GM12878 (cell line): Measurements from ENCODE around the gene ZC3H10. TPM values are rescaled to one million over a fixed set of nuclear protein-coding genes. Genes with fewer than 3 reads are reported as not detected.

Source experiments
- ATAC-seq: fragments of 200-7000 bp; cut with Tn5 transposase; 3 replicates; pipeline ENCODE4 v1.9.1; 2020; ENCODE audit warnings: mild to moderate bottlenecking, moderate library complexity
- BruUV-seq: library from RNA; stranded (reverse); fragments of 400-500 nt; replicated peaks from 2 replicates; lab custom pipeline; 2021; lab: Mats Ljungman, UMichigan
- CTCF ChIA-PET: fragments of 300-600 bp; sonication (Branson Sonifier 250); formaldehyde crosslinking; extraction: SDS; loops from one replicate; lab custom pipeline; 2021; ENCODE audit warnings: inconsistent platforms; lab: Yijun Ruan, JAX
- POLR2A ChIA-PET: fragments of 350-600 bp; formaldehyde crosslinking; extraction: SDS; loops from one replicate; lab custom pipeline; 2021; ENCODE audit warnings: inconsistent platforms; lab: Charles Lee
- RAD21 ChIA-PET: fragments of 300-600 bp; sonication (Branson Sonifier 250); formaldehyde crosslinking; loops from one replicate; lab custom pipeline; 2023; ENCODE audit warnings: antibody characterized with exemption; ENCODE audit not compliant: unreplicated experiment; lab: Charles Lee
- SMC1A ChIA-PET: fragments of 300-600 bp; sonication (Branson Sonifier 250); formaldehyde crosslinking; loops from one replicate; lab custom pipeline; 2023; ENCODE audit not compliant: unreplicated experiment, uncharacterized antibody; lab: Charles Lee
- DNase-seq: peaks from one replicate; pipeline ENCODE4 v3.0.0-alpha.2; 2011; ENCODE audit warnings: low read depth, low spot score
- FAIRE-seq: peaks from 3 replicates; lab custom pipeline; 2011; peaks lifted over from hg19 to GRCh38; lab: Jason Lieb, UNC
- H2AFZ ChIP-seq: 2 replicates; pipeline ENCODE4 v1.6.0; 2011; ENCODE audit warnings: low read depth, low read length, control low read depth; ENCODE audit not compliant: control insufficient read depth
- H3K27ac ChIP-seq: 2 replicates; pipeline ENCODE4 v1.5.1; 2011; ENCODE audit warnings: control low read depth; ENCODE audit not compliant: control insufficient read depth, insufficient read depth
- H3K27me3 ChIP-seq, 2 experiments: replicated peaks in 1 of 2; 2 replicates each; pipeline versions ENCODE4 v1.6.0 to v1.6.1; 2011; ENCODE audit warnings: low read length in 1 of 2; ENCODE audit not compliant: control insufficient read depth in 2 of 2, insufficient read depth in 2 of 2
- H3K36me3 ChIP-seq, 2 experiments: 2 replicates each; pipeline ENCODE4 v1.5.1; 2011; ENCODE audit warnings: low read length in 1 of 2; ENCODE audit not compliant: control insufficient read depth in 2 of 2, insufficient read depth in 2 of 2
- H3K4me1 ChIP-seq: 2 replicates; pipeline ENCODE4 v1.6.1; 2011; ENCODE audit warnings: mild to moderate bottlenecking, low read length, moderate library complexity, mixed read lengths; ENCODE audit not compliant: control insufficient read depth, insufficient read depth
- H3K4me2 ChIP-seq: 2 replicates; pipeline ENCODE4 v1.6.0; 2011; ENCODE audit warnings: control low read depth; ENCODE audit not compliant: control insufficient read depth, insufficient read depth
- H3K4me3 ChIP-seq: fragments of 200-600 bp; sonication (generic); 2 replicates; pipeline ENCODE4 v1.5.1; 2016
- H3K79me2 ChIP-seq: 2 replicates; pipeline ENCODE4 v1.6.0; 2011; ENCODE audit warnings: low read length; ENCODE audit not compliant: control insufficient read depth, insufficient read depth
- H3K9ac ChIP-seq: 2 replicates; pipeline ENCODE4 v1.8.0; 2011; ENCODE audit warnings: low read length, control low read depth, mixed read lengths; ENCODE audit not compliant: control insufficient read depth, insufficient read depth
- H3K9me3 ChIP-seq: replicated peaks from 3 replicates; pipeline ENCODE4 v1.5.1; 2011; ENCODE audit warnings: mild to moderate bottlenecking, low read length; ENCODE audit not compliant: control insufficient read depth, insufficient read depth
- H4K20me1 ChIP-seq: 2 replicates; pipeline ENCODE4 v1.6.0; 2011; ENCODE audit not compliant: control insufficient read depth, insufficient read depth
- CBX3 ChIP-seq: fragments of 200-600 bp; sonication (generic); IDR thresholded peaks from 2 replicates; pipeline ENCODE4 v1.6.1; 2016; ENCODE audit warnings: low read depth, borderline replicate concordance
- CTCF ChIP-seq, 3 experiments: IDR thresholded peaks in 2 of 3; conservative IDR thresholded peaks in 1 of 3; 2 replicates each; pipeline ENCODE4 v1.5.1; 2011; ENCODE audit warnings: low read depth in 3 of 3, low read length in 3 of 3, mild to moderate bottlenecking in 3 of 3, control low read depth in 2 of 3, moderate library complexity in 2 of 3, inconsistent platforms in 1 of 3, mixed read lengths in 1 of 3; ENCODE audit not compliant: control insufficient read depth in 2 of 3, insufficient read depth in 1 of 3; ENCODE audit errors: extremely low read depth in 1 of 3
- FOS ChIP-seq: IDR thresholded peaks from 3 replicates; pipeline ENCODE4 v1.6.1; 2011; ENCODE audit warnings: borderline replicate concordance; ENCODE audit not compliant: insufficient read length; ENCODE audit errors: extremely low read depth
- IKZF1 ChIP-seq: fragments of 450-650 bp; conservative IDR thresholded peaks from 2 replicates; pipeline ENCODE4 v1.6.1; 2017; ENCODE audit warnings: antibody characterized with exemption, mild to moderate bottlenecking
- MLLT1 ChIP-seq: fragments of 450-650 bp; IDR thresholded peaks from 2 replicates; pipeline ENCODE4 v1.6.1; 2016; ENCODE audit warnings: mild to moderate bottlenecking
- NFIC ChIP-seq: IDR thresholded peaks from 2 replicates; pipeline ENCODE4 v1.6.1; 2012; ENCODE audit warnings: low read depth, mild to moderate bottlenecking, inconsistent platforms, low read length, moderate library complexity
- POLR2AphosphoS5 ChIP-seq: IDR thresholded peaks from 2 replicates; pipeline ENCODE4 v1.6.1; 2011; ENCODE audit warnings: mild to moderate bottlenecking, low read length, inconsistent platforms
- POU2F2 ChIP-seq: IDR thresholded peaks from 3 replicates; pipeline ENCODE4 v1.6.1; 2011; ENCODE audit warnings: low read depth, mild to moderate bottlenecking, low read length, borderline replicate concordance
- SPI1 ChIP-seq: IDR thresholded peaks from 2 replicates; pipeline ENCODE4 v1.6.1; 2011; ENCODE audit warnings: low read depth, mild to moderate bottlenecking, low read length, moderate library complexity, borderline replicate concordance; ENCODE audit not compliant: insufficient read depth
- WGBS: methylation state at CpG from one replicate; pipeline ENCODE4 v1.1.6; 2016; ENCODE audit warnings: low lambda C conversion rate; ENCODE audit not compliant: insufficient replicate concordance, insufficient coverage; ENCODE audit errors: missing lambda C conversion rate; 5-methylcytosine and 5-hydroxymethylcytosine counted together
- in situ Hi-C: fragments of 300-500 bp; cut with MboI; formaldehyde crosslinking; loops from 9 replicates; pipeline ENCODE4 v1.14.3; 2018; ENCODE audit warnings: mixed read lengths
- intact Hi-C: fragments of 100-400 bp; cut with micrococcal nuclease; formaldehyde crosslinking; loops from one replicate; pipeline ENCODE4 v1.14.2; 2022; ENCODE audit not compliant: unreplicated experiment
- polyA plus RNA-seq, 11 experiments: library from polyadenylated mRNA; depleted of rRNA in 4 of 11; unstranded in 6 of 11; stranded (reverse) in 5 of 11; fragments of >200 nt; fragmentation: Nextera tagmentation in 4 of 11; fragmentation: Illumina TruSeq in 1 of 11; extraction: Ambion mirVana in 4 of 11; extraction: Trizol in 1 of 11; gene quantifications; 1 replicate in 1 of 11; 2 replicates in 10 of 11; pipeline versions ENCODE4 v1.2.1 to v1.2.3, GENCODE V29; 2011 to 2016; ENCODE audit warnings: inconsistent platforms in 2 of 11, missing spikeins in 2 of 11, low read depth in 1 of 11
- total RNA-seq, 4 experiments: library from RNA; depleted of rRNA in 3 of 4; stranded (reverse); fragments of >200 nt in 3 of 4; fragmentation: Illumina TruSeq in 1 of 4; extraction: Trizol in 1 of 4; gene quantifications; 2 replicates each; pipeline versions ENCODE4 v1.2.1 to v1.2.3, GENCODE V29; 2013 to 2021

The ZC3H10 gene
- total and polyA plus RNA-seq, 10 of the 15 experiments (the other 5 are each of a cell fraction or from before 2014, with no cell fraction given), result 0.56 to 6.4 (median 3.7) TPM

GRCh38 chr12:56160894-56161689, 43.0 kb downstream of the ZC3H10 start:
- DNase-seq, result no peak
- BruUV-seq, result no TSS peak
- CTCF ChIA-PET, result interaction anchor here (1.2 to 2.2 kb wide), 4 partner anchors 27 to 35 kb away, joined by 3 to 10 read pairs (median 6); partner anchors contain the start of gene SMARCC2
- Histone ChIP-seq H3K79me2 (peaks cover 39% of the 10 kb centered on the region), H3K9me3 (no peaks in the 10 kb centered on the region), H2AFZ (no peak overlapping the region), H3K4me2 (peak overlapping the region; percentile 98), H3K27ac (peak overlapping the region; percentile 91), H4K20me1 (no peaks in the 10 kb centered on the region), H3K27me3 (no peaks in the 10 kb centered on the region), H3K36me3 (peaks cover 23 to 30% of the 10 kb centered on the region in 2 experiments), H3K9ac (peak overlapping the region; percentile 89; the same call in 1 of the 2 replicates), H3K4me3 (peak overlapping the region; percentile 90; the same call in 1 of the 2 replicates), H3K4me1 (peaks cover 17% of the 10 kb centered on the region)
- TF ChIP-seq FOS, result no peak
- no peak for TF ChIP-seq CBX3
- TF ChIP-seq MLLT1, result no peak
- no peak for TF ChIP-seq SPI1
- TF ChIP-seq NFIC, result no peak
- no peak for TF ChIP-seq CTCF (IDR thresholded peaks at IDR 0.05 in 2 of 3, conservative IDR thresholded peaks at IDR 0.05 in 1 of 3; ENCODE audit: control insufficient read depth in 2 of 3, extremely low read depth in 1 of 3, insufficient read depth in 1 of 3, low read depth in 3 of 3, low read length in 3 of 3)
- no peak for TF ChIP-seq IKZF1
- TF ChIP-seq POU2F2, result peak; percentile 24; the same call in 1 of the 3 replicates
- TF ChIP-seq POLR2AphosphoS5, result peak; percentile 40; the same call in 1 of the 2 replicates
- FAIRE-seq, result no peak
- RAD21 ChIA-PET, result interaction anchor here (1.0 to 1.2 kb wide), 2 partner anchors 33 to 43 kb away, joined by 3 read pairs; partner anchors contain the start of genes ESYT1 and ZC3H10
- 66% methylated on average over 11 of the region's 11 CpGs for WGBS
- POLR2A ChIA-PET, result interaction anchor here (0.5 to 1.3 kb wide), 4 partner anchors 10 to 509 kb away, joined by 3 to 7 read pairs (median 4); no protein-coding TSS in a partner anchor
- SMC1A ChIA-PET, result interaction anchor here (1.3 to 2.7 kb wide), 2 partner anchors 27 to 36 kb away, joined by 3 to 12 read pairs; no protein-coding TSS in a partner anchor
- no peak for ATAC-seq
- in situ Hi-C loops, result no loop called here
- intact Hi-C loops, result no loop called here
